Caco-2 (cell line): ENCODE measurements around the gene MYCBP2. TPM values are rescaled to one million over a fixed set of nuclear protein-coding genes. Genes with fewer than 3 reads are reported as not detected.

Experiments
- BruUV-seq: library from RNA; stranded (reverse); fragments of 400-500 nt; replicated peaks from 2 replicates; lab custom pipeline; 2021; lab: Mats Ljungman, UMichigan
- CTCF ChIA-PET: fragments of 300-600 bp; sonication (Branson Sonifier 250); formaldehyde crosslinking; loops from one replicate; lab custom pipeline; 2022; ENCODE audit warnings: antibody characterized with exemption; lab: Charles Lee
- POLR2A ChIA-PET: fragments of 300-600 bp; sonication (Branson Sonifier 250); formaldehyde crosslinking; loops from one replicate; lab custom pipeline; 2022; ENCODE audit warnings: antibody characterized with exemption; lab: Charles Lee
- DNase-seq, 2 experiments: peaks; one replicate each; pipeline versions ENCODE4 v3.0.0 to v3.0.0-alpha.2; 2020 to 2022
- H3K27me3 ChIP-seq: replicated peaks from 2 replicates; pipeline ENCODE4 v1.6.0; 2011; ENCODE audit warnings: low read length; ENCODE audit not compliant: control insufficient read depth, insufficient read depth
- H3K36me3 ChIP-seq: 2 replicates; pipeline ENCODE4 v1.5.1; 2011; ENCODE audit warnings: low read length; ENCODE audit not compliant: control insufficient read depth, insufficient read depth
- H3K4me1 ChIP-seq: fragments of 250-450 bp; sonication (Bioruptor Pico); 2 replicates; pipeline ENCODE4 v1.5.1; 2020; ENCODE audit warnings: mild to moderate bottlenecking
- H3K4me3 ChIP-seq: 2 replicates; pipeline ENCODE4 v1.5.1; 2011; ENCODE audit warnings: low read depth, mild to moderate bottlenecking, control low read depth, low read length
- H3K9me3 ChIP-seq: fragments of 250-450 bp; sonication (Bioruptor Pico); 2 replicates; pipeline ENCODE4 v1.5.1; 2020; ENCODE audit warnings: mild to moderate bottlenecking, moderate library complexity
- H3K27ac Mint-ChIP-seq: one replicate; pipeline ENCODE4 v1.8.0; 2022; ENCODE audit warnings: mixed read lengths; ENCODE audit not compliant: unreplicated experiment
- H3K27me3 Mint-ChIP-seq: one replicate; pipeline ENCODE4 v1.8.0; 2022; ENCODE audit warnings: mixed read lengths; ENCODE audit not compliant: insufficient read depth, unreplicated experiment
- H3K36me3 Mint-ChIP-seq: one replicate; pipeline ENCODE4 v1.8.0; 2022; ENCODE audit warnings: mild to moderate bottlenecking, mixed read lengths; ENCODE audit not compliant: insufficient read depth, unreplicated experiment
- H3K4me1 Mint-ChIP-seq: one replicate; pipeline ENCODE4 v1.8.0; 2022; ENCODE audit warnings: low read depth, mixed read lengths; ENCODE audit not compliant: unreplicated experiment
- H3K4me3 Mint-ChIP-seq: one replicate; pipeline ENCODE4 v1.8.0; 2022; ENCODE audit warnings: mild to moderate bottlenecking, moderate library complexity, mixed read lengths; ENCODE audit not compliant: unreplicated experiment
- H3K9me3 Mint-ChIP-seq: one replicate; pipeline ENCODE4 v1.8.0; 2022; ENCODE audit warnings: mixed read lengths; ENCODE audit not compliant: unreplicated experiment
- intact Hi-C: fragments of 100-400 bp; cut with micrococcal nuclease; formaldehyde crosslinking; loops from one replicate; pipeline ENCODE4 v1.10.0; 2022; ENCODE audit not compliant: unreplicated experiment
- total RNA-seq: library from RNA; stranded (reverse); gene quantifications from 2 replicates; pipeline ENCODE4 v1.2.3, GENCODE V29; 2022
- TF ChIP-seq, protein P1 (sequence below), 2 experiments: fragments of 200-600 bp in 1 of 2; IDR thresholded peaks; 1 replicate in 1 of 2; 2 replicates in 1 of 2; pipeline versions ENCODE4 v1.5.1 to v1.8.0; 2011 to 2022; ENCODE audit warnings: antibody characterized with exemption in 1 of 2, control low read depth in 1 of 2, inconsistent platforms in 1 of 2, low read depth in 1 of 2, low read length in 1 of 2, mild to moderate bottlenecking in 1 of 2, moderate library complexity in 1 of 2; ENCODE audit not compliant: insufficient read depth in 1 of 2, severe bottlenecking in 1 of 2, unreplicated experiment in 1 of 2

MYCBP2 gene
- total RNA-seq, 1 experiment from 2014 or later, result 41.3 TPM

DNA sequence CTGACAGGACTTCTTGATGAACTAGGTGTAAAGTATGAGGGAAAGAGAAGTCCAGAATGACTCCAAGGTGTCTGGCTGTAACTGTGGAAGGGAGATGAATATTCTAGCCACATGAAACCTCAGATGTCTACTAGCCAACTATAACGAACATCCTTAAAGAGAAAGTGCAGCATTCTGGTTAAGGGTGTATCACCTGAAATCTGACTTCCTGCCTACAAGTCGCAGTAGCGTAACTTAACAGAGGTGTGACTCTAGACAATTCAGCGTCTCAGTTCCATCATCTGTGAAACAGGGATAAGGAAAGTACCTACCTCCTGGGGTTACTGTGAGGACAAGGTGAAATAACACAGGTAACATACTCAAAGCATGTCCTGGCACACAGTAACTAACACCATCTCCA, 154.2 kb downstream of the MYCBP2 start:
- CTCF ChIA-PET, result no interaction called here
- Histone ChIP-seq H3K4me3 (no peak overlapping the region), H3K36me3 (no peaks in the 10 kb centered on the region), H3K4me1 (no peaks in the 10 kb centered on the region), H3K27me3 (no peaks in the 10 kb centered on the region), H3K9me3 (no peaks in the 10 kb centered on the region)
- Mint-ChIP-seq H3K4me3 (no peak overlapping the region), H3K27me3 (no peaks in the 10 kb centered on the region), H3K9me3 (no peaks in the 10 kb centered on the region), H3K36me3 (no peaks in the 10 kb centered on the region), H3K27ac (no peak overlapping the region), H3K4me1 (no peaks in the 10 kb centered on the region)
- POLR2A ChIA-PET, result no interaction called here
- intact Hi-C loops, result no loop called here
- DNase-seq, result no peak
- BruUV-seq, result no TSS peak
- TF ChIP-seq, protein P1, sequence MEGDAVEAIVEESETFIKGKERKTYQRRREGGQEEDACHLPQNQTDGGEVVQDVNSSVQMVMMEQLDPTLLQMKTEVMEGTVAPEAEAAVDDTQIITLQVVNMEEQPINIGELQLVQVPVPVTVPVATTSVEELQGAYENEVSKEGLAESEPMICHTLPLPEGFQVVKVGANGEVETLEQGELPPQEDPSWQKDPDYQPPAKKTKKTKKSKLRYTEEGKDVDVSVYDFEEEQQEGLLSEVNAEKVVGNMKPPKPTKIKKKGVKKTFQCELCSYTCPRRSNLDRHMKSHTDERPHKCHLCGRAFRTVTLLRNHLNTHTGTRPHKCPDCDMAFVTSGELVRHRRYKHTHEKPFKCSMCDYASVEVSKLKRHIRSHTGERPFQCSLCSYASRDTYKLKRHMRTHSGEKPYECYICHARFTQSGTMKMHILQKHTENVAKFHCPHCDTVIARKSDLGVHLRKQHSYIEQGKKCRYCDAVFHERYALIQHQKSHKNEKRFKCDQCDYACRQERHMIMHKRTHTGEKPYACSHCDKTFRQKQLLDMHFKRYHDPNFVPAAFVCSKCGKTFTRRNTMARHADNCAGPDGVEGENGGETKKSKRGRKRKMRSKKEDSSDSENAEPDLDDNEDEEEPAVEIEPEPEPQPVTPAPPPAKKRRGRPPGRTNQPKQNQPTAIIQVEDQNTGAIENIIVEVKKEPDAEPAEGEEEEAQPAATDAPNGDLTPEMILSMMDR (IDR thresholded peaks at IDR 0.05; ENCODE audit: insufficient read depth in 1 of 2, low read depth in 1 of 2, low read length in 1 of 2, severe bottlenecking in 1 of 2, unreplicated experiment in 1 of 2), result no peak

DNA sequence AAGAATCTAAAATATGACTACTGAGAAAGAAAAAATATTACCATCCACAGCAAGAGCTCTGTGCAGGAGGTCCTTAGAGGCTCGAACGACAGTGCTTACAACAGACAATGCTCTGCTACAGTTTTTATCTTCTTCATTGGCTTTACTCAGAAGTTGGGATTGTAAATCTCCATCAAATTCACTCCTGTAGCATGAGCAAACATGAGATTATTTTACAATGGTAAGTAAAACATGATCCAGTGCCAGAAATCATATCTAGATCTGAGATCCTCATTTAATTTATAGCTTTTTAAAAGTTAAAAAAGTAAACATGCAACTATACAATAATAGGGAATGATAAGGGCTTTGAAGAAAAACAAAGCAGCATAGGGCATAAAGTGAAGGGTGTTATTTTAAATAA, 155.4 kb downstream of the MYCBP2 start:
- Histone ChIP-seq H3K27me3 (no peaks in the 10 kb centered on the region), H3K36me3 (no peaks in the 10 kb centered on the region), H3K4me1 (no peaks in the 10 kb centered on the region), H3K9me3 (no peaks in the 10 kb centered on the region), H3K4me3 (no peak overlapping the region)
- ChIA-PET CTCF (no interaction called here), POLR2A (no interaction called here)
- no peaks in the 10 kb centered on the region for H3K4me1 Mint-ChIP-seq
- no peaks in the 10 kb centered on the region for H3K36me3 Mint-ChIP-seq
- no peak overlapping the region for H3K27ac Mint-ChIP-seq
- H3K4me3 Mint-ChIP-seq, result no peak overlapping the region
- H3K27me3 Mint-ChIP-seq, result no peaks in the 10 kb centered on the region
- TF ChIP-seq, protein P1 (IDR thresholded peaks at IDR 0.05; ENCODE audit: insufficient read depth in 1 of 2, low read depth in 1 of 2, low read length in 1 of 2, severe bottlenecking in 1 of 2, unreplicated experiment in 1 of 2), result no peak
- intact Hi-C loops, result no loop called here
- H3K9me3 Mint-ChIP-seq, result no peaks in the 10 kb centered on the region
- BruUV-seq, result no TSS peak
- no peak for DNase-seq

GRCh38 chr13:77168237-77168636, 158.7 kb downstream of the MYCBP2 start:
- H3K27me3 Mint-ChIP-seq, result no peaks in the 10 kb centered on the region
- intact Hi-C loops, result no loop called here
- CTCF ChIA-PET, result no interaction called here
- Histone ChIP-seq H3K4me3 (no peak overlapping the region), H3K36me3 (no peaks in the 10 kb centered on the region), H3K27me3 (no peaks in the 10 kb centered on the region), H3K4me1 (no peaks in the 10 kb centered on the region), H3K9me3 (no peaks in the 10 kb centered on the region)
- no TSS peak for BruUV-seq
- H3K27ac Mint-ChIP-seq, result no peak overlapping the region
- H3K9me3 Mint-ChIP-seq, result no peaks in the 10 kb centered on the region
- no peak overlapping the region for H3K4me3 Mint-ChIP-seq
- no peaks in the 10 kb centered on the region for H3K36me3 Mint-ChIP-seq
- no peaks in the 10 kb centered on the region for H3K4me1 Mint-ChIP-seq
- POLR2A ChIA-PET, result no interaction called here
- DNase-seq, result no peak
- TF ChIP-seq, protein P1 (IDR thresholded peaks at IDR 0.05; ENCODE audit: insufficient read depth in 1 of 2, low read depth in 1 of 2, low read length in 1 of 2, severe bottlenecking in 1 of 2, unreplicated experiment in 1 of 2), result no peak
